CD4-positive, alpha-beta T cell (primary cell): Measurements from ENCODE around the gene CERKL. TPM values are rescaled to one million over a fixed set of nuclear protein-coding genes. Genes with fewer than 3 reads are reported as not detected.

ENCODE experiments used
- ATAC-seq: fragments of 200-7000 bp; cut with Tn5 transposase; one replicate; pipeline ENCODE4 v1.10.0; 2022; ENCODE audit warnings: mild to moderate bottlenecking; ENCODE audit not compliant: poor library complexity
- CTCF ChIA-PET: fragments of 350-600 bp; sonication (Branson Sonifier 250); formaldehyde crosslinking; loops from one replicate; lab custom pipeline; 2021; ENCODE audit warnings: antibody characterized with exemption, inconsistent platforms; lab: Charles Lee
- POLR2A ChIA-PET: fragments of 350-600 bp; sonication (Branson Sonifier 250); formaldehyde crosslinking; loops from one replicate; lab custom pipeline; 2021; ENCODE audit warnings: antibody characterized with exemption, inconsistent platforms; lab: Charles Lee
- DNase-seq, 14 experiments: peaks; one replicate each; pipeline ENCODE4 v3.0.0-alpha.2; 2013 to 2020; ENCODE audit warnings: mixed read lengths in 2 of 14
- H3K27ac ChIP-seq, 2 donors: one replicate each; pipeline versions ENCODE4 v1.5.1 to v1.7.0; 2013; ENCODE audit warnings: low read length in 2 of 2, low read depth in 1 of 2, mild to moderate bottlenecking in 1 of 2
- H3K27me3 ChIP-seq, 2 experiments: 1 replicate in 1 of 2; 2 replicates in 1 of 2; pipeline versions ENCODE4 v1.6.1 to v1.7.0; 2013; ENCODE audit warnings: low read length in 2 of 2, control low read depth in 1 of 2, mild to moderate bottlenecking in 1 of 2, moderate library complexity in 1 of 2; ENCODE audit not compliant: insufficient read depth in 2 of 2, control insufficient read depth in 1 of 2
- H3K36me3 ChIP-seq: one replicate; pipeline ENCODE4 v1.6.1; 2013; ENCODE audit warnings: low read length, control low read depth; ENCODE audit not compliant: insufficient read depth
- H3K4me1 ChIP-seq: one replicate; pipeline ENCODE4 v1.6.1; 2013; ENCODE audit warnings: low read length, control low read depth; ENCODE audit not compliant: insufficient read depth
- H3K4me3 ChIP-seq: one replicate; pipeline ENCODE4 v1.5.1; 2013; ENCODE audit warnings: mild to moderate bottlenecking, low read length, moderate library complexity
- H3K9me3 ChIP-seq, 2 experiments: 1 replicate in 1 of 2; 2 replicates in 1 of 2; pipeline versions ENCODE4 v1.6.1 to v1.7.0; 2013; ENCODE audit warnings: low read length in 2 of 2, mild to moderate bottlenecking in 2 of 2, control low read depth in 1 of 2, moderate library complexity in 1 of 2; ENCODE audit not compliant: control insufficient read depth in 1 of 2, insufficient read depth in 1 of 2
- H3K27ac Mint-ChIP-seq: one replicate; pipeline ENCODE4 v1.8.0; 2020; ENCODE audit warnings: mixed read lengths
- H3K27me3 Mint-ChIP-seq: one replicate; pipeline ENCODE4 v1.8.0; 2021; ENCODE audit warnings: mixed read lengths
- H3K36me3 Mint-ChIP-seq: one replicate; pipeline ENCODE4 v1.8.0; 2021; ENCODE audit warnings: low read depth, mixed read lengths
- H3K4me1 Mint-ChIP-seq: one replicate; pipeline ENCODE4 v1.8.0; 2021; ENCODE audit warnings: low read depth, mixed read lengths
- H3K4me3 Mint-ChIP-seq: one replicate; pipeline ENCODE4 v1.8.0; 2020; ENCODE audit warnings: mild to moderate bottlenecking, mixed read lengths
- H3K9me3 Mint-ChIP-seq: one replicate; pipeline ENCODE4 v1.8.0; 2020; ENCODE audit warnings: mixed read lengths
- intact Hi-C, 2 experiments: fragments of 100-400 bp; cut with DNase I in 1 of 2; cut with micrococcal nuclease in 1 of 2; formaldehyde crosslinking; loops; one replicate each; pipeline versions ENCODE4 v1.15.1 to v1.9.0; 2023 to 2025; cut with DNase I, micrococcal nuclease
- total RNA-seq, 174 experiments: library from RNA in 2 of 174; stranded (reverse) in 2 of 174; gene quantifications; one replicate each; pipeline ENCODE4 v1.2.3 and lab custom pipeline; 2021 to 2026
- TF ChIP-seq, protein P1 (sequence below): fragments of 200-600 bp; IDR thresholded peaks from one replicate; pipeline ENCODE4 v1.8.0; 2022; ENCODE audit warnings: antibody characterized with exemption, mild to moderate bottlenecking

CERKL gene
- total RNA-seq, 2 experiments from 2014 or later: not detected

DNA sequence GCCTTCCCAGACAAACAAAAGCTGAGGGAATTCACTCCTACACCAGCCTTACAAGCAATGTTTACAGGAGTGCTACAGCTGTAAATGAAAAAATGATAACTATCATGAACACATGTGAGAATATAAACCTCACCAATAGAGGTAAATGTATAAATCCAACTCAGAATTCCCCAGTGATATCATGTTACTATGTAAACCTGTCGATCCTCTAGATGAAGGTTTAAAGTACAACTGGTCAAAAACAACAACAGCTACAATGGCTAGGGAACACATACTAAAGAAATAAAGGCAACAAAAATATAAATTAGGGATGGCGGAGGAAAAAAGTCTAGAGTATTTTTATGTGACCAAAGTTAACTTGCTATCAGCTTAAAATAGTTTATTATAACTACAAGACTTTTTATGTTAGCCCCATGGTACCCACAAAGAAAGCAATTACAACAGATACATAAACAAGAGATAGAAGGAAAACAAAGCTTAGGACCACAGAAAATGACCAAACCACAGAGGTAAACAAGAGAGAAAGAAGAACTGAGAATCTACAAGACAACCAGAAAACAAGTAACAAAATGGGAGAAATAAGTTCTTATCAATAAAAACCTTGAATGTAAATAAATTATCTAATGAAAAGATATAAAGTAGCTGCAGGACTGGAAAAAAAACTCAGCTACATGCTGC, 8.3 kb downstream of the CERKL start:
- H3K36me3 Mint-ChIP-seq: no peaks in the 10 kb centered on the region
- TF ChIP-seq, protein P1, sequence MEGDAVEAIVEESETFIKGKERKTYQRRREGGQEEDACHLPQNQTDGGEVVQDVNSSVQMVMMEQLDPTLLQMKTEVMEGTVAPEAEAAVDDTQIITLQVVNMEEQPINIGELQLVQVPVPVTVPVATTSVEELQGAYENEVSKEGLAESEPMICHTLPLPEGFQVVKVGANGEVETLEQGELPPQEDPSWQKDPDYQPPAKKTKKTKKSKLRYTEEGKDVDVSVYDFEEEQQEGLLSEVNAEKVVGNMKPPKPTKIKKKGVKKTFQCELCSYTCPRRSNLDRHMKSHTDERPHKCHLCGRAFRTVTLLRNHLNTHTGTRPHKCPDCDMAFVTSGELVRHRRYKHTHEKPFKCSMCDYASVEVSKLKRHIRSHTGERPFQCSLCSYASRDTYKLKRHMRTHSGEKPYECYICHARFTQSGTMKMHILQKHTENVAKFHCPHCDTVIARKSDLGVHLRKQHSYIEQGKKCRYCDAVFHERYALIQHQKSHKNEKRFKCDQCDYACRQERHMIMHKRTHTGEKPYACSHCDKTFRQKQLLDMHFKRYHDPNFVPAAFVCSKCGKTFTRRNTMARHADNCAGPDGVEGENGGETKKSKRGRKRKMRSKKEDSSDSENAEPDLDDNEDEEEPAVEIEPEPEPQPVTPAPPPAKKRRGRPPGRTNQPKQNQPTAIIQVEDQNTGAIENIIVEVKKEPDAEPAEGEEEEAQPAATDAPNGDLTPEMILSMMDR: no peak
- ChIA-PET POLR2A (interaction anchor here (0.6 kb wide), 1 partner anchor 16 kb away, joined by 3 read pairs; no protein-coding TSS in a partner anchor), CTCF (interaction anchor here (0.7 kb wide), 1 partner anchor 10 kb away, joined by 3 read pairs; no protein-coding TSS in a partner anchor)
- H3K27ac Mint-ChIP-seq: no peak overlapping the region
- intact Hi-C loops: loop anchor here in 1 of 2 experiments (1.0 kb wide), 1 partner anchor 26 kb away; no protein-coding TSS in a partner anchor
- no peak for ATAC-seq
- Histone ChIP-seq H3K27me3 (peaks cover 0 to 17% of the 10 kb centered on the region in 2 experiments), H3K4me1 (no peaks in the 10 kb centered on the region), H3K4me3 (no peak overlapping the region), H3K27ac (no peak overlapping the region), H3K36me3 (no peaks in the 10 kb centered on the region), H3K9me3 (no peaks in the 10 kb centered on the region)
- no peaks in the 10 kb centered on the region for H3K9me3 Mint-ChIP-seq
- no peak overlapping the region for H3K4me3 Mint-ChIP-seq
- H3K27me3 Mint-ChIP-seq: peaks cover 49% of the 10 kb centered on the region
- no peak for DNase-seq
- no peaks in the 10 kb centered on the region for H3K4me1 Mint-ChIP-seq

DNA sequence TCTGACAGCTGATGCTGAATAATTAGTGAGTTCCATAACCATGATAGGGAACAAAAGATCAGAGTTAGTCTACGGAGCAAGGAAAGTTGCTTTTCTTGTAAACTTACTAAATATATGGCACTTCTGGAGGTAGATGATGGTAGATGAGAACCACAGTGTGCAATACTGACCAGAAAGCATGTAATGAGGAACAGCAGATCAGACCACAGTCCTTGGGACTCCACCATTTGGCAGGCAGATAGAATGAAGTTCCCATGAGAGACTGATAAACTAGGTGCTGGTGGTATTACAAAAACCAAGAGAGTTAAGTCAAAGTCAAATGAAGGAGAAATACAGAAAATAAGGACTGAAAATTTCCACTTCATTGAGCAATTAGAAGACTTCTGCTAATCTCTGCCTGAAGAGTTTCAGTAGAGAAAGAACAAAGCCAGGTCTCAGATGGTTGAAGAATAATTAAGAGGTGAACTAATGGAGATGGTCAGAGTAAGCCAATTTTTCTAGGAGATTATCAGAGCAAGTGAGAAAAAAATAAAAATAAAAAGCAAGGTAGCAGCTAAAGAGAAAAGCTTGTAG, 10.4 kb downstream of the CERKL start:
- CTCF ChIA-PET: interaction anchor here (1.5 kb wide), 1 partner anchor 12 kb away, joined by 3 read pairs; no protein-coding TSS in a partner anchor
- no peak overlapping the region for H3K27ac Mint-ChIP-seq
- H3K4me1 Mint-ChIP-seq: no peaks in the 10 kb centered on the region
- POLR2A ChIA-PET: no interaction called here
- H3K9me3 Mint-ChIP-seq: no peaks in the 10 kb centered on the region
- Histone ChIP-seq H3K9me3 (no peaks in the 10 kb centered on the region), H3K36me3 (no peaks in the 10 kb centered on the region), H3K4me1 (no peaks in the 10 kb centered on the region), H3K27me3 (peaks cover 0 to 19% of the 10 kb centered on the region in 2 experiments), H3K27ac (no peak overlapping the region), H3K4me3 (no peak overlapping the region)
- TF ChIP-seq, protein P1: no peak
- DNase-seq (no peak), ATAC-seq (no peak)
- no peak overlapping the region for H3K4me3 Mint-ChIP-seq
- H3K27me3 Mint-ChIP-seq: peaks cover 37% of the 10 kb centered on the region
- H3K36me3 Mint-ChIP-seq: no peaks in the 10 kb centered on the region
- intact Hi-C loops: no loop called here

DNA sequence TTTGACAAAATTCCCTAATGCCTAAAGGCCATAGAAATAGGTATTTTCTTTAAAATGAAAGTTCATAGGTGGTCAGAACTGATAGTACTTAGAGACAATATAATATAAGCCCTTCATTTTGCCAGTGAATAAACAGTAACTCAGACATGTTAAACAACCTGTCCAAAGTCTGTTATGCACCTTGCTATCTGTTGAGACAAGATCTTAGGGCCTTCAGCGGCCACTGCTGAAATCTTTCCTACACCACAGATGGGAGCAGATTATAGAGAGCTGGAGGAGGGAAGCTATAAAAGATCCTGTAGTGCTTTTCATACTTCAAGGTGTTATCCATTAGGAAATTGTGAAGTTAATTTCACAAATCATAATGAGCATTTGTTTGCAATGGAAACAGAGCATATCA, 13.8 kb downstream of the CERKL start:
- ATAC-seq: no peak
- Histone ChIP-seq H3K27ac (no peak overlapping the region), H3K4me1 (no peaks in the 10 kb centered on the region), H3K36me3 (no peaks in the 10 kb centered on the region), H3K27me3 (peaks cover 0 to 21% of the 10 kb centered on the region in 2 experiments), H3K4me3 (no peak overlapping the region), H3K9me3 (no peaks in the 10 kb centered on the region)
- DNase-seq: no peak
- intact Hi-C loops: no loop called here
- H3K4me3 Mint-ChIP-seq: no peak overlapping the region
- H3K27ac Mint-ChIP-seq: no peak overlapping the region
- peaks cover 32% of the 10 kb centered on the region for H3K27me3 Mint-ChIP-seq
- ChIA-PET CTCF (no interaction called here), POLR2A (no interaction called here)
- H3K36me3 Mint-ChIP-seq: no peaks in the 10 kb centered on the region
- TF ChIP-seq, protein P1: no peak
- no peaks in the 10 kb centered on the region for H3K4me1 Mint-ChIP-seq
- no peaks in the 10 kb centered on the region for H3K9me3 Mint-ChIP-seq
